ENCODE measurements around the gene SMAD9.

Gene SMAD9

DNA sequence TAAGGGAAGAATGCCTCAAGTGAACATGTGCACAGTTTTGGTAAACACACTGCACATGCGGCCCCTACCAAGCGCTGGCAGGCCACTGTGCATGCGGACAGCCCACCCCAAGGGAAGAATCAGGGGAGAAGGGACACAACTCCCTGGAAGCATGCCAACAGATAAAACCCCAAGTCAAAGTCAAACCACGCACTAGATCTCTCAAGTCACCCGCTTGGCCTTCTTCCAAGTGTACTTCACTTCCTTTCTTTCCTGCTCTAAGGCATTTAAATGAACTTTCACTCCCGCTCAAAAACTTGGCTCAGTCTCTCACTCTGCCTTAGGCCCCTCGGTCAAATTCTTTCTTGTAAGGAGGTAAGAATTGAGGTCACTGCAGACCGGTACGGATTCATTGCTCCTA, 105.6 kb downstream of the SMAD9 start:
- no peak for DNase-seq

DNA sequence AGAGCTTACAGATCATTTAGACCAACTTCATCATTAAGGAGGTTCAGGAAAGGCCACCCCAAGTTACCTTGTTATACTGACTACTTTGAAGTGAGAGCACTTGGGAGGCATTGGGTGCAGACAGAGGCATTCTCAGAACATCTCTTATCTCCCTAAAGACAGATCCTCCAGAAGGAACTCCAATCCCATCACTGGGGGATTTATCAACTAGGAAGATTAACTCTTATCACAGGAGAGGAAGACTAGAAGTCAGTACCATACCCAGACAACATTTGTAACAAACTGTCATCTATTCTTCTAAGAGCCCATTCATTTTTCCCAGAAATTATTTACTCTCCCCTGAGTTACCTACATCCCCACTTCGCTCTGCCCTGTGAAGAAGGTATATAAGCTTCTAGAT, 106.8 kb downstream of the SMAD9 start:
- DNase-seq: no peak

- DNase-seq: no peak
These were observed 112.4 kb downstream of the SMAD9 start for GRCh38 chr13:36807616-36808015.

DNA sequence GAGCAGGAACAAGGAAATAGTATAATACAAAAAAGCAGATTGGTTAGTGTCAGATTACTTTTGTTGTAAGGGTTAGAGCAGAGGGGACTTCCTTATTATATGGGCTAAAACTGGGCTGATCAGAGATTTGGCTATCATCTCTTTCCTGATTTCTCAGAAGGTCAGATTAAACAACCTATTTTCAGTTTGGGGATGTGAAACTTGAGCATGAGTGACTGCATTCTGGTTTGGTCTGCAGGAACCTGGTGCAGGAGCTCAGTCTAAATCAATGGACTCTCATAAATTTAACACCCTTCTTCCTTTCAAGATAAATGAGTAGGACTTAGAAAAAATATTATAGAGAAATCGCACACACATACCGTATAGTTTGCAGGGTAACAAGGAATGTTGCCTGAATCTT, 113.9 kb downstream of the SMAD9 start:
- DNase-seq: no peak

DNA sequence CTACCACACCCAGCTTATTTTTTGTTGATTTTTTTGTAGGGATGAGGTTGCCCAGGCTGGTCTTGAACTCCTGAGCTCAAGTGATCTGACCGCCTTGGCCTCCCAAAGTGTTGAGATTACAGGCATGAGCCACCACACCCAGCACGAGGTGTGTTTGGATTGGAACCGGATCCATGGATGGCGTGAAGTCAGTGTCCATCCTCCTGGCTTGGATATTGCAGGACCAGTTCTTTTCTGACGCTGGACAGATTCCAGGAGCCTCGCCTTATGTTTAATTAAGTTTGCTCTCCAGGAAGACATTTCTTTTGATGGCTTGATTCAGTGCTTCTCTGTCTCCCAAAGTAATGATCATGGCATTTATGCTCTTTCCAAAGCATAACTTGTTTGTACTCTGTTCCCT, 115.5 kb downstream of the SMAD9 start:
- DNase-seq: no peak

GRCh38 chr13:36801035-36801434, 119.0 kb downstream of the SMAD9 start:
- DNase-seq: no peak

- no peak for DNase-seq
These were observed 124.0 kb downstream of the SMAD9 start for GRCh38 chr13:36796052-36796451.

DNA sequence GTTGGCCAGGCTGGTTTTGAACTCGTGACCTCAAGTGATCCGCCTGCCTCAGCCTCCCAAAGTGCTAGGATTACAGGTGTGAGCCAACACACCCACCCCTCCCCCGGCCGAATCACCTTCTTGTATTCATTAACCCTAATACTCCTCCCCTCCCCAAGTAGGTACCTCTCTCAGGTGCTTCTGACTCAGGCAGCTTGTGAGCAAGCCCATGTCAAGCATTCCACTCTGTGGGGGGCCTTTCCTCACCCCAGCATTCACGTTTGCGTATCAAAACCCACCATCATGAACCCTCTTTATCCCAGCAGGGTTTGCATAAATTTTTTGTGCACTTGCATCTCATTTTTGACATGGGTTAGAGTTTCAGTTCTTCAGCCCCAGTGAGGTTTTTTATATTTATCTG, 124.6 kb downstream of the SMAD9 start:
- no peak for DNase-seq
